Body of pancreas (tissue), 4 donors: ENCODE data around the gene CHAC2. TPM values are rescaled to one million over a fixed set of nuclear protein-coding genes. Genes with fewer than 3 reads are reported as not detected.

Experiments used
- ATAC-seq: fragments of 150-250 bp; one replicate; pipeline ENCODE4 v1.9.1; 2016
- DNase-seq, 4 donors: peaks; one replicate each; pipeline ENCODE4 v3.0.0-alpha.2; 2019
- H3K27ac ChIP-seq, 4 donors: fragments of 200-600 bp; sonication (generic); 1 replicate in 3 of 4; 2 replicates in 1 of 4; pipeline versions ENCODE4 v1.5.1 to v1.6.1; 2016 to 2019; ENCODE audit warnings: mild to moderate bottlenecking in 1 of 4, mixed read lengths in 1 of 4, moderate library complexity in 1 of 4
- H3K27me3 ChIP-seq, 2 donors: fragments of 200-600 bp; sonication (generic); one replicate each; pipeline ENCODE4 v1.6.0; 2016; ENCODE audit warnings: mild to moderate bottlenecking in 1 of 2
- H3K36me3 ChIP-seq, 2 donors: fragments of 200-600 bp; sonication (generic); replicated peaks in 1 of 2; 2 replicates each; pipeline ENCODE4 v1.5.1; 2016; ENCODE audit warnings: low read depth in 2 of 2; ENCODE audit not compliant: insufficient read depth in 1 of 2
- H3K4me1 ChIP-seq: fragments of 200-600 bp; sonication (generic); one replicate; pipeline ENCODE4 v1.6.0; 2016
- H3K4me3 ChIP-seq, 2 donors: fragments of 200-600 bp; sonication (generic); 1 replicate in 1 of 2; 2 replicates in 1 of 2; pipeline ENCODE4 v1.5.1; 2016 to 2019
- H3K9me3 ChIP-seq, 3 donors: fragments of 200-600 bp; sonication (generic); 1 replicate in 2 of 3; 2 replicates in 1 of 3; pipeline ENCODE4 v1.5.1; 2016
- CTCF ChIP-seq, 7 experiments: fragments of 450-650 bp in 4 of 7; fragments of 200-600 bp in 3 of 7; sonication (generic) in 3 of 7; IDR thresholded peaks; one replicate each; pipeline ENCODE4 v1.5.1; 2016 to 2019; ENCODE audit warnings: antibody characterized with exemption in 7 of 7
- POLR2A ChIP-seq, 3 donors: fragments of 450-650 bp; IDR thresholded peaks; one replicate each; pipeline ENCODE4 v1.6.1; 2016; ENCODE audit warnings: antibody characterized with exemption in 3 of 3, mild to moderate bottlenecking in 2 of 3
- WGBS, 2 donors: methylation state at CpG; one replicate each; pipeline ENCODE4 v1.1.5; 2017; 5-methylcytosine and 5-hydroxymethylcytosine counted together
- intact Hi-C: fragments of 100-400 bp; cut with DNase I; formaldehyde crosslinking; loops from one replicate; pipeline ENCODE4 v1.15.1; 2023
- total RNA-seq, 2 donors: library from RNA; depleted of rRNA; stranded (reverse); fragments of >200 nt; gene quantifications; one replicate each; pipeline ENCODE4 v1.1.0, GENCODE V29; 2016

The CHAC2 gene
- total RNA-seq, 2 donors from 2014 or later = 2.1 to 5.9 TPM

- no peaks in the 10 kb centered on the region for H3K9me3 ChIP-seq
- no peaks in the 10 kb centered on the region for H3K4me1 ChIP-seq
- no peak overlapping the region for H3K27ac ChIP-seq
- no peaks in the 10 kb centered on the region for H3K36me3 ChIP-seq
- WGBS, 2 donors = 76 to 95% methylated on average over 1 of the region's 1 CpG
- ATAC-seq (no peak), DNase-seq (no peak)
- no peaks in the 10 kb centered on the region for H3K27me3 ChIP-seq
- TF ChIP-seq CTCF (IDR thresholded peaks at IDR 0.05) (no peak), POLR2A (IDR thresholded peaks at IDR 0.05) (no peak)
- no peak overlapping the region for H3K4me3 ChIP-seq
- intact Hi-C loops = no loop called here
These were observed 38.4 kb upstream of the CHAC2 start for GRCh38 chr2:53729143-53729762.

- intact Hi-C loops = no loop called here
- DNase-seq (no peak), ATAC-seq (no peak)
- no peak overlapping the region for H3K4me3 ChIP-seq
- WGBS, 2 donors = 94% methylated on average over 5 of the region's 5 CpGs
- H3K27ac ChIP-seq = no peak overlapping the region
- H3K36me3 ChIP-seq = no peaks in the 10 kb centered on the region
- no peaks in the 10 kb centered on the region for H3K27me3 ChIP-seq
- TF ChIP-seq POLR2A (IDR thresholded peaks at IDR 0.05) (no peak), CTCF (IDR thresholded peaks at IDR 0.05) (no peak)
- H3K4me1 ChIP-seq = no peaks in the 10 kb centered on the region
- no peaks in the 10 kb centered on the region for H3K9me3 ChIP-seq
These were observed 30.5 kb upstream of the CHAC2 start for GRCh38 chr2:53737091-53737490.

- no peak for ATAC-seq
- intact Hi-C loops = no loop called here
- Histone ChIP-seq H3K27ac (no peak overlapping the region), H3K4me3 (no peak overlapping the region), H3K36me3 (no peaks in the 10 kb centered on the region), H3K4me1 (no peaks in the 10 kb centered on the region), H3K9me3 (no peaks in the 10 kb centered on the region), H3K27me3 (no peaks in the 10 kb centered on the region)
- TF ChIP-seq POLR2A (IDR thresholded peaks at IDR 0.05) (no peak), CTCF (IDR thresholded peaks at IDR 0.05) (no peak)
- 79 to 84% methylated on average over 1 of the region's 1 CpG for WGBS, 2 donors
- DNase-seq = no peak
These were observed 28.6 kb upstream of the CHAC2 start for GRCh38 chr2:53739032-53739431.

- intact Hi-C loops = no loop called here
- Histone ChIP-seq H3K27me3 (no peaks in the 10 kb centered on the region), H3K4me1 (peaks cover 3% of the 10 kb centered on the region), H3K27ac (no peak overlapping the region), H3K4me3 (no peak overlapping the region), H3K36me3 (no peaks in the 10 kb centered on the region), H3K9me3 (no peaks in the 10 kb centered on the region)
- DNase-seq (no peak), ATAC-seq (no peak)
- TF ChIP-seq POLR2A (IDR thresholded peaks at IDR 0.05) (no peak), CTCF (IDR thresholded peaks at IDR 0.05) (peak in 5 of 7 experiments; percentile 13 to 52 (median 37))
These were observed 27.4 kb upstream of the CHAC2 start for GRCh38 chr2:53740170-53740569.

- peak; percentile 52 for ATAC-seq
- DNase-seq = no peak
- intact Hi-C loops = no loop called here
- no peaks in the 10 kb centered on the region for H3K9me3 ChIP-seq
- H3K36me3 ChIP-seq = no peaks in the 10 kb centered on the region
- no peak overlapping the region for H3K4me3 ChIP-seq
- H3K4me1 ChIP-seq = peaks cover 4% of the 10 kb centered on the region
- no peaks in the 10 kb centered on the region for H3K27me3 ChIP-seq
- H3K27ac ChIP-seq = peak overlapping the region in 2 of 4 donors; percentile 17 to 22
- no peak for TF ChIP-seq POLR2A (IDR thresholded peaks at IDR 0.05)
- no peak for TF ChIP-seq CTCF (IDR thresholded peaks at IDR 0.05)
- WGBS, 2 donors = 68 to 76% methylated on average over 2 of the region's 2 CpGs
These were observed 23.1 kb upstream of the CHAC2 start for GRCh38 chr2:53744395-53745065.
